Stimulated activated CD4-positive, alpha-beta T cell treated with anti-CD3 and anti-CD28 coated beads, Interleukin-2, amount 100 ng/mL, for 48 hours (primary cell): ENCODE results near the gene PLAGL1.
"Not testable (repeated sequence)": the region's sequence is repeated elsewhere in the genome, so short reads cannot be mapped to it uniquely, and the experiment has no call there.

Experiments
- DNase-seq, 2 donors: peaks; one replicate each; pipeline ENCODE4 v3.0.0-alpha.2; 2020

PLAGL1 gene

GRCh38 chr6:144008120-144008811, at the start of gene PLAGL1:
Gene PLAGL1, minus strand, starts transcription at chr6:144008259. Its CDS starts 60,123 bp downstream, at chr6:143948136.
- peak in 1 of 2 donors; percentile 19 for DNase-seq

- peak in 1 of 2 donors; percentile 17 for DNase-seq
These were observed 47.3 kb upstream of the PLAGL1 start for GRCh38 chr6:144055121-144055931.

- DNase-seq = no peak
These were observed 45.5 kb upstream of the PLAGL1 start for GRCh38 chr6:144053601-144054000.

GRCh38 chr6:144052488-144052887, 44.4 kb upstream of the PLAGL1 start:
- no peak for DNase-seq

GRCh38 chr6:144049386-144049785, 41.3 kb upstream of the PLAGL1 start:
- no peak for DNase-seq

GRCh38 chr6:144047688-144048087, 39.6 kb upstream of the PLAGL1 start:
- no peak for DNase-seq

- DNase-seq = not testable (repeated sequence)
These were observed 38.6 kb upstream of the PLAGL1 start for GRCh38 chr6:144046672-144047071.

GRCh38 chr6:144044989-144045388, 36.9 kb upstream of the PLAGL1 start:
- not testable (repeated sequence) for DNase-seq

GRCh38 chr6:144036835-144037195, 28.8 kb upstream of the PLAGL1 start:
- DNase-seq = no peak

- no peak for DNase-seq
These were observed 28.2 kb upstream of the PLAGL1 start for GRCh38 chr6:144036064-144036834.

- DNase-seq = no peak
These were observed 27.4 kb upstream of the PLAGL1 start for GRCh38 chr6:144035416-144035815.

GRCh38 chr6:144033816-144034735, 26.0 kb upstream of the PLAGL1 start:
- no peak for DNase-seq

GRCh38 chr6:144029452-144029851, 21.4 kb upstream of the PLAGL1 start:
- no peak for DNase-seq

- no peak for DNase-seq
These were observed 20.0 kb upstream of the PLAGL1 start for GRCh38 chr6:144027932-144028587.

- DNase-seq = no peak
These were observed 15.2 kb upstream of the PLAGL1 start for GRCh38 chr6:144023216-144023615.

GRCh38 chr6:144019929-144020328, 11.9 kb upstream of the PLAGL1 start:
- DNase-seq = no peak

- no peak for DNase-seq
These were observed 9.4 kb upstream of the PLAGL1 start for GRCh38 chr6:144017166-144018094.

- DNase-seq = peak; percentile 54 to 60
These were observed 5.4 kb upstream of the PLAGL1 start for GRCh38 chr6:144013486-144013909.

- DNase-seq = no peak
These were observed 4.5 kb upstream of the PLAGL1 start for GRCh38 chr6:144012534-144012933.

GRCh38 chr6:144009628-144010027, 1.6 kb upstream of the PLAGL1 start:
- not testable (repeated sequence) for DNase-seq

- DNase-seq = no peak
These were observed 787 bp upstream of the PLAGL1 start for GRCh38 chr6:144008846-144009245.
